Stimulated activated naive CD4-positive, alpha-beta T cell treated with Interleukin-2 at 50 U/mL for 16 hours (primary cell): Measurements from ENCODE around the gene FAM9C.
"Not testable (repeated sequence)": the region's sequence is repeated elsewhere in the genome, so short reads cannot be mapped to it uniquely, and the experiment has no call there.

Experiments
- DNase-seq: peaks from one replicate; lab custom pipeline; 2025; lab: John Stamatoyannopoulos, UW

FAM9C gene

DNA sequence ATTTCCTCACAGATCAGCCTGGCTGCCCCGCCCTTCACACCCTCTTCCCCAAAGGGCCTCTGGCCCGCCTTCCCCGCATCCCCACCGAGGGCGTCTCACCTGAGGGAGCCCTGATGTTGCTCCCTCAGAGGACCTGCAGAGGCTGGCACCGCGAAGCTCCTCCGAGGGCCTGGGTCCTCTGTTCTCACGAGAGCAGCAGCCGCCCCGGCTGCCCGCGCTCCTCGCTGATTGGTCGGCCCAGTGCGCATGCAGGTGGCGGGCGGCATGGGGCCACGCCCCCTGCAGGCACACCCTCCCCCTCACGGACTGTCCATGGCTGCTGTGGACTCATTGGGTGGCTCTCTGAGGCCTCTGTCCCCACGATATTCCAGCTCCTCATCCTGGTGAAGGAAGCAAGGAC, at the start of gene FAM9C:
Gene FAM9C (minus strand): TSS at position 180 of the 400 bp plus-strand sequence. CDS start 831 bp downstream, outside the sequence.
- no peak for DNase-seq

DNA sequence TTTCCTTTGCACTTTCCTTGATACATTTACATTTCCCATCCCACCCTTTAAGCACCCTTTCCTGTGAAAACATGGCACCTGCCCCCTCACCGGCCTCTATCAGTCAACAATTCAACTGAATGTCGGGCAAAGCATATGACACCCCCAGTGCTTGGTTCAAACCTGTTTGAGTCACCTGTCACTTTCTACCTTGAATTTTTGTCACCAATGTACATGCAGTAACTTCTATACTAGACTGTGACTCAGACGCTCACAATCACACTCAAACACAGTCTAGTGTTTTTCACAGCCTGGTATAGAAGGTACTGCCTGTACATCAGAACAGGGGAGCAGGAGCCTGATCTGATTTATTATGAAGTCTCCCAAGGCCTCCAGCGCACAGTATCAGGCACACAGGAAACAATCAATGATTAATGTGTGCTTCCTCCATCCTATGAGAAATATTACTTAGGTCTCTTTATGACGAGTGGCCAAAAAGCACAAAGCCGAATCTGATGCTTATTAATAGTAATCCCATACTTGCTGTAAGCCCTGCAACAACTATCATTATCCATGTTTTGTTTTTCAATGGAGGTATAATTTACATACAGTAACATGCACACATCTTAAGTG, 49.2 kb upstream of the FAM9C start:
- peak; percentile 16 for DNase-seq

DNA sequence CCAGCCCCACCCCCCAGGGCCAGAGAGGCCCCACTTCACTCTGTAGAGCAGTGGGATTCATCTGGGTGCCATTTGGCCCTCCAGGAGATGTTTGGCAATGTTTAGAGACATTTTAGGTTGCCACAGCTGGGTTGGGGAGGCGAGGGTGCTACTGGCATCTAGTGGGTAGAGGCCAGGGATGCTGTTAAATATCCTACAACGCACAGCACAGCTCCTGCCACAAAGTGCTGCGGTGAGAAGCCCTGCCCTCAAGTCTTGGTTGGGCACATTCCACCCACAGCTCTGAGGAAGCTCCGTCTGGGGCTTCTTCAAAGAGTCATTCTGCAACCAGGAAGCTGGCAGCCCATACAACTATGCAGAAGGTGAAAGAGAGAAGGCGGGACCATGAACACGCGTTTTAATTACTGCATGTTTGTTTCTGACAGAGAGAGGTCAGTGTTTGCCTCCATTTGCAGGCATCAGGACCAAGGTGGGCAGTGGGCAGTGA, 48.1 kb upstream of the FAM9C start:
- peak; percentile 73 for DNase-seq

DNA sequence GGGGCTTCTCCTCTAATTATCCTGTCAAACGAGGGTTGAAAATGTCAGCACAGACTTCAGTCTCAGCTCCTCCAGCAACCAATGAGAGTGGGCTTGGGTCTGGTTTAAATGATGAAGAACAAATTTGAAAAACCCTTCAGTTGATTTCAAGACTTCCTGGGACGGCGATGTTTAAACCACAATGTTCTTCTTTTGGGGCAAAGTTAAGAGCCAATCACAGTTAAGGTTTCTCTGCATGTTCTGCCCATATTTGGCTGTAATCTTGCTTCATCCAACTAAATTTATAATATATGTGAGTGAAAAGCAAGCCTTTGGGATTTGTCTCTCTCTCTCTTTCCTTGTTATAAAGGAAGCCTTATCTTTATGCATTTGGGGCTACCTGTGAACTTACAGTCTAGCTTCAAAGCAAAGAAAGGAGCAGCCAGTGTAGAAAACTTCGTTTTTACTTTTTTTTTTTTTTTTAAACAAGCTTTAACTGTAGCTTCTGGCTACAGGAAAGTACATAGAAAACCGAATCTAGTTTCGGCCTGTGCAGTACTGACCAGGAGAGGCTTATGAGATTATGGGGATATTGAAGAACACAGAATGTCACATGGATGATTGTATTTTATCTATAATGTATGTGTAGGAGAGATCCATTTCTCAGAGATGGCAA, 46.8 kb upstream of the FAM9C start:
- no peak for DNase-seq

DNA sequence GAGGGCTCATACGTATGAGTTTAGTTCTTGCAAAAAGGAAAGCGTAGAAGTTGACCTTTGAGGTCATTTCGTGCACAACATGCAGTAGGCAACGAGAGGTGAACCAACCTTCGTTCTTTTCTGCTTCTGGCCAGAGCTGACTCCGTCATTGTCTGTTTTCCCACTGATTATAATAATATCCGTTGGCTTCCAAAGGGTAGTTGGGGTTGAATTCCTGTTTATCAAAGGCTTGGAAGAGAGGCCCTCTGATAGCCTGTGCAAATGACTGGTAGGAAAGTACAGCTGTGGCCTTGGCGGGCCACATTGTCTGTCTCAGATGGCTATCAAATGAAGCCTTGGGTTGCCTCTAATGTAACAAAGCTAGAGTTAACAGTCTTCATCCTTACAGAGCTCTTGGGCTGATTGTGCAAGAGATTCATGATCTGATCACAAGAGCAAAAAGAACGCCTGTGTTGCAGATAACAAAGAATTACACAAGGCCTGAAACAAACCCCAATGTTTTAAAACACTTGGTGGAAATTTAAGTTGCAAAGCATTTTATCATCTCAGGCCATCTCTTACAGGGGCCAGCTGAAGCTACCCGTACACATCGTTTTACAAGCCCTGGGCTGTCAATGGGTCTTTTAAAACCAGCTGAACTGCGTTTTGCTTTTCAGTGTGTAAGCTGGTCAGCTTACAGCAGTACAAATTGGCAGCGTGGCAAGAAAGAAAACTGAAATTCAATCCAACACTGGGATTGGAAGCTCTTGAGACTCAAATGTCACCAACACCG, 46.1 kb upstream of the FAM9C start:
- no peak for DNase-seq

DNA sequence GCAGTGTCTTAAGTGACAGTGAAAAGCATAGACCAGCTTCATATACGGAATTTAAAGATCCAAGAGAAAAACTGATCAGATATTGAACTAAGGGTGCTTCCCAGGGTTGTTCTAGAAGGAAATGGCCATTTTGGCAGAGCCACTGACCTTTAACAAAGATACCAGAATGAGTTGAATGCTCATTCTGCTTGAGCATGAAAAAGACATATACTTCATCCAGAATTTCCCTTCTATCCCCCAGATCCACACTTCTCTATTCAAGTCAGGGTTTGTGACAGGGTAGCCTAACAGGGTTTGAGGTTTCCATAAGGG, 45.6 kb upstream of the FAM9C start:
- no peak for DNase-seq

DNA sequence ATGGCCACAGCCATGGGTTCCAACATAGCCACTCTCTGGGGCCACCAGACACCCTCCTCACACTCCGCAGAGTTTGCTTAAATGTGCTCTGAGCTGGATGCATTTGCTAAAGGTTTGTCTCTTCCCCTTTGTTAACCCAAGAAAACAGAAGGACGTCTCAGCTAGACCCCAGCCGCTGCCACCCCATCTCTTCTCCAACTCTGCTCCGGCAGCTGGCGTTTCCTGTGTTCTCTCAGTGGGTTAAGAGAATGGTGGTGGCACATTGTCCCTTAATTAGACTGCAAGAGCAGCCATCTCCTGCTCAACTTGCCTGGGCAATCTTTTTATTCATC, 43.7 kb upstream of the FAM9C start:
- no peak for DNase-seq

DNA sequence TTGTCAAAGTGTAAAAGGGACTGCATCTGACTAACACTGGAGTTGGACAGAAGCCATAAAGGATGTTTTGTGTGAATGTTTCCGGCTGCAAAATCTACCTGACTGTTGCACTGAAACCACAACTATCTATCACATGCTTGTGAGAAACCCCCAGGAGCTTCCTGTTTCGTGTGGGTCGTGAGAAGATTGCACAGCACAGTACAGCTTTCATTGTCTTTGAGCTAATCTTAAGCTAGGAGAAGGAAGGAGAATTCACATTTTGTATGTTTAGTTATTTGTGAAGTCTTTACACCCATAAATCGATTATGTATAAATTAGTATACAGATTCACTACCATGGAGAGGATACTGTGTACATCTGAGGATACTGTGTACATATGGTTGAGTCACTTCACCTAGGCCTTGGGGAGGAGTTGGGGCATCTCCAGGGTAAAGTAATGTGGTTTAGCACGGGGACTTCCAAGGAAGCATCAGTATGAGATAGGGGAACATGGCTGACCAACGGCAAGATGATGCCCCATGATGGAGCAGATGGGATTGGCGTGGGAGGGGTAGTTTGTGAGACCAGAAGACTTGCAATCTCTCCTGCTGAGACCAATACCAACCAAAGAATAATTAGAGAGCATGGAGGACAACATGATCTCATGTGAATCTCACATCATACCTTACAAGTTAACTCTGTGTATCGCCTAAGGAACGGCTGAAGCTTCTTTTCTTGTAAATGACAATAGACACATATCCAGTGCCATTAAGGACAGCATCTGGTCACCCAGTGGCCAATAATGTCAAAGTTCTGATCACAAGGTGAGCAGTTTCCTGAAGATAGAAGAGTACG, 43.1 kb upstream of the FAM9C start:
- peak; percentile 58 for DNase-seq

DNA sequence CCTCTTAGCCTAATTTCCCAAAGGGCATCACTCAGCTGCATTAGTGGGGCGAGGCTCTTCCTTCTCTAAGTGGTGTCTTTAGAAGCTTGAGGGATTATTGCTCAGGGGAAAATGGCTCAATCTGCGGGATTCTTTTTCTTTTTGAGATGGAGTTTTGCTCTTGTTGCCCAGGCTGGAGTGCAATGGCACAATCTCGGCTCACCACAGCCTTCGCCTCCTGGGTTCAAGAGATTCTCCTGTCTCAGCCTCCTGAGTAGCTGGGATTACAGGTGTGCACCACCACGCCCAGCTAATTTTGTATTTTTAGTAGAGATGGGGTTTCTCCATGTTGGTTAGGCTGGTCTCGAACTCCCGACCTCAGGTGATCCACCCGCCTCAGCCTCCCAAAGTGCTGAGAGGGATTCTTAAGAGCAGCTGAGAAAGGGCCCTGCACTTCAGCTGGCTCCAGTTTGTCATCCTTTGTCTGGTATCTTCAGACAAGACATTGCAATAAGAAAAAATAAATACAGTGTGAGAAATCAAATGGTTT, 42.4 kb upstream of the FAM9C start:
- not testable (repeated sequence) for DNase-seq

DNA sequence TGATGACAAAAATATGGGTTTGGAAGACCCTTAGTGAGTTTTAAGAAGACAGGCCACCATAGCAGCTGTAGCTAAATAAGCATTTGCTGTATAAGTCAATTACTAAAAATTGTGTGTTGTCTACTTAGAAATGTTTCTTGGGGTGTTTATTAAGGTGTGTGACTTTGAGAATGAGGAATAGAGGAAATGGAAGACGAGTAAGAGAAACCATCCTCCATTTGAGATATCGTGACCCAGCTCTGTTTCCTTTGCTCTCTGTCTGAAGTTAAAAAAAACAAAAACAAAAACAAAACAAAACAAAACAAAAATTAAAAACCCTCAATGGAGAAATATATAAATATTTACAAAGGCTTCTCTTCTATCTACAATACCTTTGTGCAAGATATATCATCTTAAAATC, 41.7 kb upstream of the FAM9C start:
- no peak for DNase-seq

DNA sequence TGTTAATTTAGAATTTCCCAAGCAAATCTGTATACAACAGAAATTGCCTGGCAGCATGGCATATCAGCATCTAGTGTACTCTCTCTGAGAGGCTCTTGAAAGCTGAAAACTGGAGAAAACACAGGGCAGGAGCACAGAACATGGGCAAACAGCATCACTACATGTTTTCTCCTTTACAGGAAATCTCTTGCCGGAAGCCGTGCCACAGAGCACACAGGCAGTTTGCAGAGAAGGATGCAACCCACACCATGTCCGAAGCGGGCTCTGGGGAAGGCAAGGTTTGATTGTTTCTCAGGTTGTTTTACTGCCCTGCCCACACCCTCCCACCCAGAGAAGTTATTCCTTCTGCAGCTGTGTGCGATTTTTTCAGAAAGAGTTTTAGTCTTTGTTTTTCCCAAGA, 41.1 kb upstream of the FAM9C start:
- peak; percentile 19 for DNase-seq

DNA sequence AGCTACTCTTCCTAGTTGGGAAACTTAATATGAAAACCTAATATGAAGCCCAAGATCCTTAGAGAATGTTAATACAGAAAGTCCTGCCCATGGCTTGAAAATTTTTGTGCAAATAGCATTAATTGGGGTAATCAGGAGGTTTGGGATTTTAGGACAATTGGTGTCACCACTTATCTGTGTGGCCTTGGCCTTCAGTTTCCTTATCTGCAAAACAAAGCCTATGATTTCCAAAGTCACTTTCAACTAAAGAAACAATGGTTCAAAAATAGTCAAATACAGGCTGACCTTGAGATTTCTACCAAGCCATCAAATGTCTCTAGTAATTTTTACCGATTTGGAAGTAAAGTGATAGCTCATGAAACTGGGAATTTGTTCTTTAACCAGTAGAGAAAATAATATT, 40.2 kb upstream of the FAM9C start:
- DNase-seq: no peak

DNA sequence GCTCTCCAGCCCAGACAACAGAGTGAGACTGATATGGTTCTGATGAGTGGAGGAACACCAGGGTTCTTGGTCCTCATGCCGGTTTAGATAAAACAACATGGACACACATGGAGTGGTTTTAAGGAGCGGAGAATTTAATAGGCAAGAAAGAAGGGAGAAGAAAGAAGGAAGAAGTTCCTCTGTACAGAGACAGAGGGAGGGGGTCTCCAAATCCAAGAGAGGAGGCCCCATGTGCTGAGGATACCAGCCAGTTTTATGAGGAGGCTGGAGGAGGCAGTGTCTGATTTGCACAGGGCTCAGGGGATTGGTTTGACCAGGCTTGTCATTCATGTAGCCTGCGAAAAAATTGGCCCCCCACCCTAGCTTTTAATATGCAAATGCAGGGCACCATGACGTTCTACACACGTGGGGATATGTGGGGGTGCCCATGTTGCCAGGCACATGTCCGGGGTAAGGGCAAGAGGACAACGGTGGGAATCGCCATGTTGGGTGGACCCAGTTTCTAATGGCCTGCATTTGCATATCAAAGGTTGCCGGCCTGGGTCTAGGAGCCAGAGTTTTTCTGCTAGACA, 39.4 kb upstream of the FAM9C start:
- DNase-seq: not testable (repeated sequence)

DNA sequence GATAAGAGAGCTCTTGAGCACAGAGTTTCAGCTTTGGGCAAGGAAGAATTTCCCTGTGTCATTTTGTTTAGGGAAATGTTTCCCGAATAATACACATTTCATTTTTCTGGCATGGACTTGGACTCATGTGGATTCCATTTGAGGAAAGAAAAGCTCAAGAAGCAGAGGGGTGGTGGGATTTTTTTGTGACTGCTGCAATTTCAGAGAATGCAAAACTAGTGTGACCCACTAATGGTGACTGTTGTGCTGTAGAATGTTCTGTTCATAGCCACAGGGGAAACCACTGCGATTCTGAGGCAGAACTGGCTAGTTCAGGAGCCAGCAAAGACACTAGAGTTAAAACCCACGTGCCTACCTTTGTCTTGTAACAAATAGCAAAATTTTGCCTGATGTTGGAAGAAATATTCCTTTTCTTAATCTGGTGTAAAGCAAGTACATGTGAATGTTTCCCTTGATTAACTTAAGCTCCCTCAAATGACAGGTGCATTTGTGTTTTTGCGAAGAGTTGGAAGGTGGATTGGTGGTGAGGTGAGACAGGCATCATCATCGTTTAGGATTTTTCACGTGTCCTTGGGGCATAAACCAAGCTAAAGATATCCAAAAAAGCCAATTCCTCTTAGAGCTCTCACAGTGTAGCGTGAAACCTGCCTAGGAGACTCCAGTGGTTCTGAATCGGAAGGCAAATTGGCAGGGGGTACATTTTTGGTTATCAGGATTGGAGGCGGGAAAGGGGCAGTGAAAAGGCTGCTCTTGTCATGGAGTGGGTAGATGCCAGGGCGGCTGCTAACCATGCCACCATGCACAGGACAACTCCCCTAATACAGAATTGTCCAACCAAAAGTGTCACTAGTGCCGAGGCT, 38.0 kb upstream of the FAM9C start:
- peak; percentile 10 for DNase-seq

DNA sequence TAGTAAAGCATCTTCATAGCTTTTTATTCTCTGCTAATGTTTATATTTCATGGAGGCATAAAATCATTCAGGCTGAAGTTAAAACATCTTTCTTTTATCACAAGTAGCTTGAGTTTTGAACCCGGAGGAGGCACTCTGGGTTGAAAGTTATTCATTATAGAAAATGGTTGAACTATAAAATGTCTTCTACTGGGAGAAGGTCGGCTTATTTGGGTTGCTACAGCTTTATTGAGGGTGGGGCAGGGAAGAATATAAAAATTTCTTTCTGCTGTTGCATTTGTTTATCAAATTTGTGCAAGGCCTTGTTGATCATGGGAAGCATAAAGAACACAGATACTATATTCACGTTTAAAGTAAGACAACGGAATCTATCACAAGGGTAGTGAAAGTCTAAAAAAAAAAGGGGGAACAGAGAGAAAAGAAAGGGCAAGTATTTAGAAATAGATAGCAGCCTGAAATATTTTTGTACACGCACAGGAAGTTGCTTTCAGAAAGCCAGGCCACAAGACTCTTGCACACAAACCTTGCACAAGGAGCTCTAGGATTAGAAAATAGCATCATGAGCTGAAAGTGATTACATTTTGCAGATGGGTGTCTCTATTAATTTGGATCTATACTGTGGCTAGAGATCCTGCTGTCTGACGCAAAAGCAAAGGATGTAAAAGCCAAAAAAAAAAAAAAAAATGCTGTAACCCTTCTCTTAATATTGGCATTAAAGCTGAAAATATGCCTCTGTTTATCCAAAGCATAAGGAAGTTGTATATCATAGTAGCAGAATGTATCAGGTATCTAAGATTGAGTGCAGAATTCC, 37.2 kb upstream of the FAM9C start:
- DNase-seq: no peak

DNA sequence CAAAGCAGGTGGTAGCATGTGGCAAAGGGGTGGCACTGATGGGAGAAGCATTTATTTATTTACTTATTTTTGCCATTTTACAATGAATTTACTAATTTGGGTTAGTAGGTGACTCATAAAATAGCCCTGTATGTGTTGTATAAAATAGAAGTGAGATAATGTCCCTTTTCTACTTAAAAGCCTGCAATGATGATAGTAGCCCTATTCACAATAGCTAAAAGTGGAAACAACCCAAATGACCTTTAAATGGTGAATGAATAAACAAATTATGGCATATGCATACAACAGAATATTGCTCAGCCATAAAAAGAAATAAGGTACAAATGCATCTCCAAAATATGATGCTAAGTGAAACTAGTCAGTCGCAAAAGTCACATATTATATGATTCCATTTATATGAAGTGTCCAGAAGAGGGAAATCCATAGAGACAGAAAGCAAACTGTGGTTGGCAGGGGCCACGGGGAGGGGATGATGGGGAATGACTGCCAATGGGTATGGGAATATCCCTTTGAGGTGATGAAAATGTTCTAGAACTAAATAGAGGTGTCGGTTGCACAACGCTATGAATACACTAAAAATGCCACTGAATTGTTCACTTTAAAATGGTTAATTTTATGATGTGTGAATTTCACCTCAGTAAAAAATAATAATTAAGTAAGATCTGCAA, 35.8 kb upstream of the FAM9C start:
- no peak for DNase-seq

DNA sequence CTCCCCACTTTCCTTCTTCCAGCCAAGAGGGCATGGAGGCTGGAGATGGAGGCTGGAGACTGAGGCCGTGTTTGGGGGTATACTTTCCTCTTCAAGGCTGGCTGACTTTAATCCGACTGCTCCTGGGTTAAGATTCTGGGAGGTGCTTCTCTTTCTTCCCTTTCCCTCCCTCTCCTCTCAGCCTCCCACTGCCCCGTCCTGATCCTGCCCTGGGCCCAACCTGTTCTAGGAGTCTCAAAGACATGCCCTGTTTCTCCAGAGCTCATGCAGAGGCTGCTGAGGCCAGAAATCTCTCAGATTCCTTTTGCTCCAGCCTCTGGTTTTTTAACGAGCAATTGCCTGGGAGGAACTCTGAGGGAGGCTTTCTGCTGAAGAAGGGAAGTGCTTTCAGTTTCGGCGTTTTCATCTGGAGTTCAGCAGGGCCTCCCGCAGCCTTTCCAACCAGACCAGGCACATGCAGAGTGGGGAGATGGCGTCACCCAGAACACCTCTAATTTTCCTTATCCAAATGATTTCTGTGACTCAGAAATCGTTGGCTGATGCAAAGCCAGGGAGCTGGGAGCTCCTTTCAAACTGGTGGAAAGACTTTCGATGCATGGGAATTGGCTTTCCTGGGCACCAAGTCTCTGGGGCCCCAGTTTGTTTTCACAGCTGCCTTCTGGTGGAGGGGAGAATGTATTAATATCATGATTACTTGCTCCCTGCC, 34.5 kb upstream of the FAM9C start:
- no peak for DNase-seq

DNA sequence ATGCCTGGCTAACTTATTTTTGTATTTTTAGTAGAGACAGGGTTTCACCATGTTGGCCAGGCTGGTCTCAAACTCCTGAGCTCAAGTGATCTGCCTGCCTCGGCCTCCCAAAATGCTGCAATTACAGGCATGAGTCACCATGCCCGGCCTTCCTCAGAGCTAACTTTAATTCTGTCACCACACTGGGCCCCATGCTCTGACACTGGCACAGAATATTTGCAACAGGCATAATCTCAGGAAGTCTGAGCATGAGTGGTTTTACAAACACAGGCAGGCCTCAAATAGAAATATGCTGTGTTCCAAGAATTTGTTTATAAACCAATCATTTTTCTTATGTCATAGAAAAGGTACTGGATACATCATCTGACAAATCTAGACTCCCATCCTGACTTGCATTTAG, 32.7 kb upstream of the FAM9C start:
- DNase-seq: peak; percentile 6
